ENCODE results near the gene UNC5C.

The UNC5C gene

GRCh38 chr4:95517576-95518345 is 31.0 kb downstream of the UNC5C start:
- no peak for DNase-seq

DNA sequence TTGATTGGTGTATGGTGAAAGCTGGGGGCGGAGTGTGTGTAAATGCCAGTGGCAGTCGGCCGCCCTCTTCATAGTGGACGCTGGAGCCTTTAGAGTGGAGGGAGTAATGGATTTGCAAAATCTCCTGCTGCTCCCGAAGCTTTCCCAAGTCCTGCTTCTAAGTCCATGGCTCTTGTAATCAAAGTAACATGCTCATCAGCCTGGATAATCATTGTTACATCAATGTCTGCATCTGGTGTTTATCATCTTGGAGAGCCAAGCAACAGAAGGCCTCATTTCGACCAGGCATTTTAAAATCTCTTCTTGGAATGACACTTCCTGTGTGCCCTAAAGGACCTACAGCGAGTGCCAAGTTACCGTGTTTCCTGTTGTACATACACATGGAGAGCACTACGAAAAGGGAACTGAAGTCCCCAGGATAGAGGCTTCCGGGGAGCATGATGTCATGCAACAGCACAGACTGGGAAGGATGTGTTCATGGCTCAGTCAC is 32.2 kb downstream of the UNC5C start:
- DNase-seq = peak; percentile 68

DNA sequence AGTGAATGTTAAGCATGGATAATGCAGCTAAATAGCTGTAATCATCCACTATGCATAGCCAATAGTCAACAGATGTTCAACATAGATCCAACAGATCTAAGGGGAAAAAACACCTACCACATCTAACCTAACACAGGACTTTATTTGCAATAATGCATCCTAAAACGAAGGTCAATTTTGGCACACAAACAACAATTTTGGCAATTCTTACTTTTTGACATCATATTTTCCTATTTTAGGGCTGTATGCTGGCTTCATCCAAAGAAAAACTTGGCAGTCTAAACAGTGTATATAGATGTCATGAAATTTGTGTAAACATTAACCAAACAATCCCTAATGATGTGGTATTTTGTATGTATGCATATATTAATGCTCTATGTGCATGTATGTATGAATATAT is 33.2 kb downstream of the UNC5C start:
- DNase-seq = no peak

DNA sequence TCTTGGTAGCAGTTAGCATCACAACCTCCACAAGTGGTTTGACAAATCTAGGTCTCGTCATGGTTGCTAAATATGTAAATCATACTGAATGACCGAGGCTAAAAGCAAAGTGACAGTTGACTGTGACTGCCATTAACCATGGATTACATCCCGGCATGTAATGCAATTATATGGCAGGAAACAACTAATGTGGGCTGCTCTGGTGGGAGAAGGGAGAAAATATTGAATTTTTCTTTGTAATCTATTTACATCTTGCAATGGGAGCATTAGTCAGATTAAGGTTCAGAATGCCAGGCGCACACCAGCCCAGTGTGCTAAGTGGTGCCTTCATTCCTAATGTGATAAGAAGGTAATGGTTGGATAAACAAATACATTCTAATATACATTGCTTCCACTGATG is 35.8 kb downstream of the UNC5C start:
- no peak for DNase-seq

DNA sequence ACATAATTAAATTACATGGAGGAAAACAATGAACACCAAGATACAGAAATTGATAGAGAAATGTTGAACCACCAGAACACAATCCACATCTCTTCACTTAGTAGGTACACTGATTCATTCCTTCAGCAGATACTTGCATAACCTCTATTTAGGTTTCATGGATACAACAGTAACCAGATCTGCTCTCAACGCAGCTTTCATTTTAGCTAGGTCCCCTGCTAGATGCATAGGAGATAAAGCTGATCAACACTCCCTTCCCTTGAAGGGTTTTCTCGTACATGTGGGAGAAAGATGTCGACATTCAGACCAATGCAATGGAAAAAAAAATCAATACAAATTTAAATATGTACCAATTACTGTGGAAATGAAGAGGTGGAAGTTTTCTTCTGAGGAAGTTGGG is 37.3 kb downstream of the UNC5C start:
- no peak for DNase-seq

DNA sequence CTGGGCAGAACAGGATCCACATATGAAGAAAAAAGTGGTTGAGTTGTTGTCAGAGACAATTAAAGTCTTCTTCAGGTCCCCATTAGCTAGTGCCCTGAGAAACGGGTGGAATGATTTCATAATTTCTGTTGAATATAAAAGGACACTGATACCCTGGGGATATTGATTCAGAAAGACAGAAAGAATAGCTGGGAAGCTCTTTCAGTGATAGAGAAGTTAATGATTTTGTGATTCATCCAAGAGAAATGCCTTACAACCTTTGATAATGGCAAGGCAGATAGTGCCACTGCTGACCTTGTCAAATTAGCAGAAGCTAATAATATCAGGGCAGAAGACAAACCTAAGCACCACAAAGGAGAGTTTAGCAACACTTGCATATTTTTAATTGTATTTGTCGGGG is 37.9 kb downstream of the UNC5C start:
- no peak for DNase-seq

- no peak for DNase-seq
Measured at GRCh38 chr4:95510145-95510544, 38.6 kb downstream of the UNC5C start.

GRCh38 chr4:95508421-95508820 is 40.4 kb downstream of the UNC5C start:
- DNase-seq = no peak

DNA sequence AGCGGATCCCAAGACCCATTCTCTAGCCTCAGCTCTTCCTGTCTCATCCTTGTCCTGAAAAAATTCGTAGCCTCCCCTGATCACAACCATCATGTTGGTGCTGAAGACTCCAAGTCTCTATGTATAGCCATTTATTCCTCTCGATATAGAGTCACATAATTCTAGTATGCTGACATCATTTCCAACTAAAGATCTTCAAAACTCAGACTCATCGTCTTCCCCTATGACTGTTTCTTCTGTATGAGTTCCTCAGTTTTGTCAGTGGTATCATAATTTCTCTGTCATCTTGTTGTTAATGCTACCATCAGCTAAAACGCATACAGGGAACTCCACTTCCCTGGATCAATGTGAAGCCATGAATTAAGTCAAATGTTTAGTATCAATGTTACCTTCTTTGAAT is 41.2 kb downstream of the UNC5C start:
- DNase-seq = no peak

- no peak for DNase-seq
Measured at GRCh38 chr4:95507147-95507546, 41.6 kb downstream of the UNC5C start.

GRCh38 chr4:95506264-95506663 is 42.5 kb downstream of the UNC5C start:
- DNase-seq = no peak

DNA sequence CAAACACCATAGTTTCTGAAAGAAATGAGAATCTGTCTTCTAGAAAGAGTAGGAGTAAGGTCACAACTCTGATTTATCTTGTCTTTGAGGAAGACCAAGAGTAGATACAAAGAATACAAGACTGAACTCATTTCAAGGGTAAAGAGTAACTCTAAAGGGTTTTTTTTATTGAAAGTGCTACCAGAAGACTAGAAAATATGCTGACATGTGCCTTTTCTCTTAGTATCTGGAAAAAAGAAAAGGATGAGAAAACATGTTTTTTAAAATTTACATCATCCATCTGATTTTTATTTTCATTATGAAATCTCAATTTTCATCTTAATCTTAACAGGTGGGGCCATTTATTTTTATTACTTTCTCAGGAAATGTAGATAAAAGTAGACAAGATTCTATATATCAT is 43.0 kb downstream of the UNC5C start:
- DNase-seq = no peak

GRCh38 chr4:95505151-95505550 is 43.6 kb downstream of the UNC5C start:
- DNase-seq = no peak

DNA sequence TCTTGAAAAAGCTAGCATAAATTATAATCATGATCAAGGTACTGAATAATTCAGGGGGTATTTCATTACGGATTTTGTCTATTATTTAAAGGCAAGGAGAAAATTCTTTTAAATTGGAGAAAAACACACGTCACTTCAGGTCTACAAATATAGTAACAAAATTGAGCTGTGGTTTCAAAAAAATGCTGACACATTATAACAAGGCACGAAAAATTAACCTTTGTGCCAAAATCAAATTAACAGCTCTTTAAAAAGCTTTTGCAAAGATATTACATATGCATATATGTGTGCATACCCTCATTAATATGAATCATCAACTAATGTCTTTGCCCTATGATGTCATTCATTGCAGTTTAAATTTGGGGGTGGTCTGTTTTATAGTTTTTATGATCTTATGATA is 44.3 kb downstream of the UNC5C start:
- no peak for DNase-seq

GRCh38 chr4:95500361-95500760 is 48.4 kb downstream of the UNC5C start:
- DNase-seq = no peak

GRCh38 chr4:95499291-95499696 is 49.5 kb downstream of the UNC5C start:
- DNase-seq = no peak

DNA sequence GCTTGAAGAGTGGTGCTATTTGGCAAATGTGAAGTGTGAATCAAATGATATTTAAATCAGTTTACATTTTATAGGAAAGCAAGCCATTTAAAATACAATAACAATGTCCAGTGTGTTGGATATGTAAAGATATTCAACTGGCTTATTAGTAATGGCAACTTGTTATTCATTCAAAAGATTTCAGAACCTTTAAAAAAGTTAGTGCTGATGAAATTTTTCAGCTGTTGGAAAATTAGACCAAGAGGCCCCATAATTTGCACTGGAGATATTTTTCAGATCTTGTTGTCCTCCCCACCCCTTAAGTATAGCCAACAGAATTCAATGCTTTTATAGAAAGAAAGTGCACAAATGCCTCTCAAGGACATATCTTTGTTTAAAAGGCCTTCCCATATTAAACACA is 54.6 kb downstream of the UNC5C start:
- DNase-seq = no peak

DNA sequence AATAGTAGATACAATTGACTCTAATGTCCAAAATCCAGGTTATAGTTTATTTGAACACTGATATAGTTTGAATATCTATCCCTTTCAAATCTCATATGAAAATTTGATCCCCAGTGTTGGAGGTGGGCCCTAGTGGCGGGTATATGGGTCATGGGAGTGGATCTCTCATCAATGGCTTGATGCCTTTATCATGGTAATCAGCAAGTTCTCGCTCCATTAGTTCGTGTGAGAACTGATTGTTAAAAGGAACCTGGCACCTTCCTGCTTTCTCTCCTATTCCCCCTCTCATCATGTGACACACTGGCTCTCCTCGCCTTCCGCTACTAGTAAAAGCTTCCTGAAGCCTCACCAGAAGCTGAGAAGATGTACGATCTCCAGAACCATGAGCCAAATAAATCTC is 70.1 kb downstream of the UNC5C start:
- DNase-seq = no peak

GRCh38 chr4:95476121-95476520 is 72.7 kb downstream of the UNC5C start:
- DNase-seq = no peak

DNA sequence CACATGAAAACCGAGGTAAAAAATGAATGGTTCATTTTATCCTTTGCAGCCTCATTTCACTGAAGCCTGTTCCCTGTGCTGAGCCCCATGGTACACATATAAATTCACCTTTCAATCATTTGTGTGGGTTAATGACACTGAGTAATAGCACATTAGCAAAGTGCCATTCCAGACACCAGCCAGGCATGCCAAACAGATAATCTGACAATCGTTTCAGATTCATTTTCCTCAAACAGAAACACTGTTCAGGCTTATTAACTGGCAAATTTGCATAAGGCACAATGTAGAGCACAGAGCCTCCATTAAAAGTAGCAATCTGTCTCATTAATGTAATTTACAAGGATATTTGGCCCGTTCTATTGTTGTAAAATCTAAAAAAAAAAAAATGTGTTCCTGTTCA is 76.2 kb downstream of the UNC5C start:
- no peak for DNase-seq

GRCh38 chr4:95470622-95471021 is 78.2 kb downstream of the UNC5C start:
- no peak for DNase-seq

GRCh38 chr4:95469617-95470016 is 79.2 kb downstream of the UNC5C start:
- no peak for DNase-seq

GRCh38 chr4:95466791-95467190 is 82.0 kb downstream of the UNC5C start:
- no peak for DNase-seq

GRCh38 chr4:95465010-95465409 is 83.8 kb downstream of the UNC5C start:
- DNase-seq = no peak

DNA sequence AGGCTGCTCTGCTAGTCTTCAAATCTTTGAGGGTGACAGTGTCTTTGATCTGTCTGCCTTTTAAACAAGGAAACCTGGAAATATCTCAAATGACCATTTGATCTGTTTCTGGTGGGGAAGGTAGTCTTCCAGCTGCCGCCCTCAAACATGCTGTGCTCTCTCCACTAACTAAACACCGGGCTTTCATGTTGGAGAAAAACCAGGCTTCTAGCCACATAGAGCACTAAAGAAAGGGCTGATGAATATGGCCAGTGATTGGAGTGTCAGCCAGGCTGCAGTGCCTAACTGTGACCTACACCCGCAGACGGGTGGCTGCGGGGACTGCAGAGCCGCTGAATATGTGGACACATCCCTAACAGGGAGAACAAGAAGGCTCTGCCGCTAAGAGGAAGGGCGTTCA is 85.9 kb downstream of the UNC5C start:
- DNase-seq = no peak

All from NCI-H524 treated with DMSO at 0.1 percent for 48 hours (cell line).